Measurements from ENCODE around the gene RTL1. TPM values are rescaled to one million over a fixed set of nuclear protein-coding genes. Genes with fewer than 3 reads are reported as not detected.

Gene RTL1
- total RNA-seq, 1 experiment from 2014 or later = not detected

DNA sequence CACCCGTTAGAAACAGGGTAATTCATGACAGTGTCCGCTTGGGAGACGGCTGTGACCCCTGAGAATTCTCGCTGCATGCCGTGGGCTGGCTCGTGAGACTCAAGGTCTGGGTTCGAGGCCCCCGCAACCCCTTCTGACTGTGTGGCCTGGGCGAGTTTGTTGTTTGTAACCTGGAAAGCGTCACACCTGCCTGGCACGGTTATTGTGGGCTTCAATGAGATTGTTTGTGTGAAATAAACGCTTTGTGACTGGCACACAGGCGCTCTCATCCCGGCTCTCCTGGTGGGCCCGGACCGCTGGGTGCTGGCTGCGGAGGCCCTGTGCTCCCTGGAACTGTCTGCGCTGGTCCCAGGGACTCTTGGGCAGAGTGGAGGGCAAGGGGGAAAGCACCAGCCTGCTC, 43.7 kb downstream of the RTL1 start:
- no peak overlapping the region for H3K4ac ChIP-seq (ENCODE audit: low read depth, low read length)
- H3K23ac ChIP-seq (ENCODE audit: insufficient read length, low read depth, low read length) = no peak overlapping the region
- DNase-seq = no peak
- no peak overlapping the region for H2AK5ac ChIP-seq (ENCODE audit: insufficient read length, low read length)
- H3T11ph ChIP-seq (ENCODE audit: low read length) = no peak overlapping the region
- no peak overlapping the region for H4K5ac ChIP-seq (ENCODE audit: insufficient read length, low read depth, low read length)
- no peak overlapping the region for H3K27ac ChIP-seq (ENCODE audit: insufficient read length, low read depth, low read length)
- no peaks in the 10 kb centered on the region; a peak in 2 of 5 replicates for H3K9me3 Mint-ChIP-seq
- H3K4me1 Mint-ChIP-seq = peaks cover 0 to 4% of the 10 kb centered on the region in 2 experiments; a peak in 2 of 4 replicates
- no peaks in the 10 kb centered on the region for H3K4me1 ChIP-seq (ENCODE audit: insufficient read depth, low read length)
- no peak overlapping the region for H2BK15ac ChIP-seq (ENCODE audit: low read depth, low read length)
- H3K14ac ChIP-seq (ENCODE audit: insufficient read depth, low read length) = no peak overlapping the region
- H3K9me3 ChIP-seq (ENCODE audit: control insufficient read depth, low read depth, low read length) = no peaks in the 10 kb centered on the region
- H3K18ac ChIP-seq (ENCODE audit: insufficient read length, low read depth, low read length) = no peak overlapping the region
- no peaks in the 10 kb centered on the region for H3K79me2 ChIP-seq (ENCODE audit: insufficient read depth, low read length)
- H3K27me3 ChIP-seq (ENCODE audit: insufficient read depth, low read length) = no peaks in the 10 kb centered on the region
- H3K4me2 ChIP-seq (ENCODE audit: insufficient read depth, insufficient read length, low read length) = no peak overlapping the region
- peak overlapping the region in 1 of 3 experiments; percentile 28; a peak in 1 of 7 replicates for H3K27ac Mint-ChIP-seq
- H2BK120ac ChIP-seq (ENCODE audit: low read depth, low read length, poor library complexity, severe bottlenecking) = no peak overlapping the region
- H3K4me3 Mint-ChIP-seq = no peak overlapping the region
- H4K20me1 ChIP-seq (ENCODE audit: control insufficient read depth, insufficient read depth, insufficient read length) = no peaks in the 10 kb centered on the region
- WGBS (ENCODE audit: extremely low coverage, insufficient read length, low lambda C conversion rate) = no CpG with 5 or more reads among the region's 18 CpGs
- no peak overlapping the region for H2BK20ac ChIP-seq (ENCODE audit: low read depth, low read length, poor library complexity, severe bottlenecking)
- H4K91ac ChIP-seq (ENCODE audit: insufficient read length, low read depth, low read length) = no peak overlapping the region
- TF ChIP-seq CTCF (conservative IDR thresholded peaks at IDR 0.05) = no peak
- no peak overlapping the region for H3K9ac ChIP-seq (ENCODE audit: extremely low read depth, insufficient read length, low read length)
- no peaks in the 10 kb centered on the region for H3K79me1 ChIP-seq (ENCODE audit: insufficient read depth, low read depth, low read length, poor library complexity, severe bottlenecking)
- no peaks in the 10 kb centered on the region; a peak in 1 of 7 replicates for H3K36me3 Mint-ChIP-seq (ENCODE audit: insufficient read depth in 1 of 3, low read depth in 3 of 3)
- H3K23me2 ChIP-seq (ENCODE audit: insufficient read length, low read depth, low read length, poor library complexity, severe bottlenecking) = no peaks in the 10 kb centered on the region
- no peak overlapping the region for H2BK5ac ChIP-seq (ENCODE audit: insufficient read length, low read length)
- no peak overlapping the region for H3K56ac ChIP-seq (ENCODE audit: insufficient read length, low read depth, low read length)
- H2AFZ ChIP-seq (ENCODE audit: low read length) = no peak overlapping the region
- no peak overlapping the region for H2BK12ac ChIP-seq (ENCODE audit: insufficient read length, low read depth, low read length)
- H3K27me3 Mint-ChIP-seq (ENCODE audit: low read depth) = peaks cover 16% of the 10 kb centered on the region
- H4K8ac ChIP-seq (replicated peaks; ENCODE audit: insufficient read length, low read depth, low read length) = no peak overlapping the region

Measured in H9 (cell line).